RWPE2 (cell line): ENCODE results near the gene INPP5A.

Experiments used
- ATAC-seq: fragments of 200-7000 bp; cut with Tn5 transposase; 3 replicates; pipeline ENCODE4 v1.9.1; 2021; ENCODE audit warnings: low read depth
- DNase-seq: peaks from one replicate; pipeline ENCODE4 v3.0.0-alpha.2; 2020; ENCODE audit warnings: low spot score
- H3K27ac ChIP-seq: fragments of 450-650 bp; 2 replicates; pipeline ENCODE4 v1.5.1; 2017; ENCODE audit warnings: mild to moderate bottlenecking; ENCODE audit not compliant: poor library complexity, severe bottlenecking
- H3K27me3 ChIP-seq: fragments of 250-450 bp; sonication (Bioruptor Pico); 2 replicates; pipeline ENCODE4 v1.5.1; 2021; ENCODE audit warnings: mild to moderate bottlenecking, moderate library complexity; ENCODE audit not compliant: insufficient read depth, poor library complexity, severe bottlenecking
- H3K36me3 ChIP-seq: fragments of 250-450 bp; sonication (Bioruptor Pico); 2 replicates; pipeline ENCODE4 v1.5.1; 2020; ENCODE audit warnings: low read depth, mild to moderate bottlenecking, moderate library complexity
- H3K4me1 ChIP-seq: fragments of 250-450 bp; sonication (Bioruptor Pico); 2 replicates; pipeline ENCODE4 v1.5.1; 2021; ENCODE audit warnings: mild to moderate bottlenecking, moderate library complexity; ENCODE audit not compliant: insufficient read depth, poor library complexity, severe bottlenecking
- H3K4me3 ChIP-seq: fragments of 250-450 bp; sonication (Bioruptor Pico); 2 replicates; pipeline ENCODE4 v1.5.1; 2021; ENCODE audit warnings: mild to moderate bottlenecking, moderate library complexity; ENCODE audit not compliant: severe bottlenecking
- H3K9me3 ChIP-seq: fragments of 250-450 bp; sonication (Bioruptor Pico); 2 replicates; pipeline ENCODE4 v1.5.1; 2021; ENCODE audit warnings: mild to moderate bottlenecking, moderate library complexity; ENCODE audit not compliant: severe bottlenecking
- CTCF ChIP-seq: fragments of 450-650 bp; IDR thresholded peaks from one replicate; pipeline ENCODE4 v1.5.1; 2017; ENCODE audit warnings: mild to moderate bottlenecking, moderate library complexity; ENCODE audit not compliant: poor library complexity, severe bottlenecking

INPP5A gene

DNA sequence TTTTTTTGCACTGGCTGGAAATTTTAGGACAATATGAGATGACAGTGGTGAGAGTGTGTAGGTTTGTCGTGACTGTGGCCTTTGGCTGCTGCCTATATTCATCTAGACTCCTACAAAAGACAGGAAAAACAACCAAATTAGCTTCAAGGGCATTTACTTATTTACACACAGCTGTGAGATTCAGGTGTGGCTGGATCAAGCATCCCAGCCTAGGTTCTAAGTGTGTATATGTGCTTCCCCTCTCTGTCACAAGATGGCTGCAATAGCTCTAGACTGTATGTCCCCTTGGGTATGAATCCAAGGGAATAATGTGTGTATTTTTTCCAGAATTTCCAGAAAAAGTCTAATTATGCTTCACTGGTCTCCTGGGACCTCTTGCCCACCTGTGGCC lies 25.5 kb upstream of the INPP5A start:
- H3K9me3 ChIP-seq, result no peaks in the 10 kb centered on the region
- H3K4me1 ChIP-seq, result peaks cover 3% of the 10 kb centered on the region
- H3K27ac ChIP-seq, result no peak overlapping the region
- TF ChIP-seq CTCF, result no peak
- H3K27me3 ChIP-seq, result no peaks in the 10 kb centered on the region
- ATAC-seq (no peak), DNase-seq (no peak)
- H3K36me3 ChIP-seq, result no peaks in the 10 kb centered on the region
- H3K4me3 ChIP-seq, result no peak overlapping the region

DNA sequence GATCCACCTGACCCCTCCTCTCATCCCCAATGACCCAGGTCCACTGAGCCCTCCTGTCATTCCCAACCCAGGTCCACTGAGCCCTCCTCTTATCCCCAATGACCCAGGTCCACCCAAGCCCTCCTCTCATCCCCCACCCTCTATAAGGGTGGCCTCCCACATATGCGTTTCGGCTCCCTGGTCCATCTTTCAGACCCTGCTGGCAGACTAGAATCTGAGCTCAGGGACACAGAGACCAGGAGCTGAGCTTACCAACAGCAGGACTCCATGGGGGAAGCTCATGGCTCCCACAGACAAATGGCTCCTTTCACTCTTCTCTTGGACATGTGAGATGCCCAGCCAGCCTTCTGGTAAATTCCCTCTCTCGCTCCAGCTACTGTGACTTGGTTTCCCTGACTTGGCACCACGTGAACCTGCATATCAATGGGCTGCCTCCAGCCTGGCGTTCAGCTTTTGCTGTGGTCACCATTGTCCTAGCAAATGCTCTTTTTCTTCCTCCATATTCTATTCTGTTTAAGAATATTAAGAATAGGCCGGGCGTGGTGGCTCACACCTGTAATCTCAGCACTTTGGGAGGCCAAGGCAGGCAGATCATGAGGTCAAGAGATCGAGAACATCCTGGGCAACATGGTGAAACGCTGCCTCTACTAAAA lies 24.8 kb upstream of the INPP5A start:
- ATAC-seq (no peak), DNase-seq (no peak)
- H3K36me3 ChIP-seq, result no peaks in the 10 kb centered on the region
- H3K27me3 ChIP-seq, result no peaks in the 10 kb centered on the region
- no peak for TF ChIP-seq CTCF
- H3K27ac ChIP-seq, result no peak overlapping the region
- H3K4me1 ChIP-seq, result peaks cover 10% of the 10 kb centered on the region
- no peak overlapping the region for H3K4me3 ChIP-seq
- no peaks in the 10 kb centered on the region for H3K9me3 ChIP-seq

DNA sequence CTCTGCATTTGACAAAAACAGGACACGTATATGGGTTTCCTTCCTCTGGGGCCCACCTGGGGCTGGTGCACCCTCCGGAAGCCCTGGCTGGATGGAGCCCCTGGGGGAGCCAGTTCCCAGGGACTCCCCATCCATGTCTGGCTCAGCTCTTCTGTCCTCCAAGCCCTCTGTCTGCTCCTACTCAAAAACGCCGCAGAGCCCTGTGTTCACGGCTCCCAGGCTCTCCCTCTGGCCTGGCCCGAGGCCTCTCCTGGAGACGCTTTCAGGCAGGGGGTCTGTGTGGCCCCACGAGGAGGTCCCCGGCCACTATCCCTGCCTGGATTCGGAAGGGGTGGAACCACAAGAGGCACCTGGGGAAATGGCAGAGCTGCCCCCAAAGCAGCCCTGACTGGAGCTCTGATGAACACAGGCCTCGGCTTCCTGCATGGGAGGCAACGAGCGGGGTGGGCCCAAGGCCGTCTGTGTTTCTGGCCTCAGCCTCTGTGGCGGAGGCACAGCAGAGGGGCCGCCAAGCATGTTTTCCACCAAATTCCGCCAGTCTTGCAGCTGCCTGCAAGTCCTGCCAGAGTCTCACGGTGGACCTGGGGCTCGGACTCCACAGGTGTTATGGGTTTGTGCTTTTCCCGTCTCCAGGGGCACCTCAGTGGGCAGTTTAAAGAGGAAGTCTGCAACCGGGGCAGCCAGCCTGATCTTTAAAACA lies 22.6 kb upstream of the INPP5A start:
- DNase-seq (no peak), ATAC-seq (no peak)
- H3K36me3 ChIP-seq, result no peaks in the 10 kb centered on the region
- no peak overlapping the region for H3K27ac ChIP-seq
- H3K27me3 ChIP-seq, result no peaks in the 10 kb centered on the region
- H3K4me1 ChIP-seq, result peaks cover 20% of the 10 kb centered on the region
- TF ChIP-seq CTCF, result no peak
- no peaks in the 10 kb centered on the region for H3K9me3 ChIP-seq
- no peak overlapping the region for H3K4me3 ChIP-seq

DNA sequence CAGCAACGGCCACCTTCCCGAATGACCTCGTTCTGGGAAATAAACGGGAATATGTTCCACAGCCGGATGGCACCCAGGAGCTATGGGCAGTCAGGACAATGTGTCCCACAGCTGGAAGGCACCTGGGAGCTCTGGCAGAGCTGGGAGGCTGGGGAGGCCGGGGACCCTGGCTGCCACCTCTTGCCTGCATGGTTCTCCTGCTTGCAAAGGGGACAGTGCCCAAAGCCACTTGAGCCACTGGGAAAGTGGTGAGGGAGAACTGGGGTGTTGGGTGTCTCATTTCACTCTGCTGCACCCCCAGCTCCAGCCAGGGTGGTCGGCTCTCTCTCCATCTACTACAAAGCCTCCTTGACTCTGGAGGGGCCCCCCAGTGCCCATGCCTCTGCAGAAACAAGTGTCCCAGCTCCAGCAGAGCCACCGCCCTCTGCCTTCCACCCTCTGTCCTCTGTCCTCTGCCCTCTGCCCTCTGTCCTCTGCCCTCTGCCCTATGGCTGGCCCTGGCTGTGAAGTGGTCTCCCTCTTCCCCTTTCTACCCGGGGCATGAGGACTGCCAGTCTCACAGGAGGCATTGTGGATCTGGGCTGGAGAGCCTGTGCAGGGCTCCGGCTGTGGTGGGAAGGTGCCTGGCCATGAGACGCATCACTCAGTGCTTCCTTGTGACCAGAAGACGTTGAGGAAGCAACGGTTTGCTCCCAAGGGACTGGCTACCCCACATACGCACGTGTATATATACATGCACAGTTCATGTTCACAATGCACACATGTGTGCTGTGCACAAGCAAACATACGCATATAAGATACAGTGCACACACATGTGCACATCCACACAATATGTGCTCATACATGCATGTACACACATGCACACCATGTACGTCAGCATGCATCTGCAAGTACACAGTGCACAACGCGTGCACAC lies 21.5 kb upstream of the INPP5A start:
- Histone ChIP-seq H3K27ac (no peak overlapping the region), H3K36me3 (no peaks in the 10 kb centered on the region), H3K9me3 (no peaks in the 10 kb centered on the region), H3K4me1 (peaks cover 20% of the 10 kb centered on the region), H3K4me3 (no peak overlapping the region), H3K27me3 (no peaks in the 10 kb centered on the region)
- no peak for TF ChIP-seq CTCF
- peak; percentile 34 for DNase-seq
- ATAC-seq, result no peak
